ENCODE measurements around the gene PGM2L1. TPM values are rescaled to one million over a fixed set of nuclear protein-coding genes. Genes with fewer than 3 reads are reported as not detected.

PGM2L1 gene
- total and polyA plus RNA-seq, 4 donors = 0.33 to 8.2 (median 1.2) TPM

DNA sequence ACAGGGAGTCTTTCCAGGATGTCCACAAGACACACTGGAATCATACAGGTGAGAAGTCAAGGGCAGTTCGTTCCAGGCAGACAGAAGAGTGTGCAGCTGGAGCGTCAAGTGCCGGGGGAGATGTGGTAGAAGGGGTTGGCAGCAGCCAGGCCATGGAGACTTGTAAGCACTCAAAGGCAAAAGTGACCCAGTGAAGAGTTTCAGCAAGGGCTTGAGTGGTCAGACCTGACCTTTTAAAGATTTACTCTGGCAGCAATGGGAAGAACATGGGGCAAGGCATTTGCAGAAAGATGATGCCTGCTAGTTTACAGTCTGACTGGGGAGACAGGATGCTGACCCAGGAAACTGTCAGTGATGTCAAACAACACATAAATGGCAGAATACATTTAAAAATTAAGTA is 115.8 kb downstream of the PGM2L1 start (continued):
- TF ChIP-seq JUND (IDR thresholded peaks at IDR 0.05) (no peak), GABPA (IDR thresholded peaks at IDR 0.05 in 1 of 2, conservative IDR thresholded peaks at IDR 0.05 in 1 of 2) (no peak), NR2F2 (IDR thresholded peaks at IDR 0.05) (no peak), FOXA2 (IDR thresholded peaks at IDR 0.05) (no peak), FOXA1 (IDR thresholded peaks at IDR 0.05) (no peak), TAF1 (conservative IDR thresholded peaks at IDR 0.05) (no peak), HNF4A (conservative IDR thresholded peaks at IDR 0.05) (no peak)

- TF ChIP-seq JUND (IDR thresholded peaks at IDR 0.05) (no peak), HNF4G (IDR thresholded peaks at IDR 0.05) (no peak), ZBTB33 (IDR thresholded peaks at IDR 0.05) (no peak), YY1 (IDR thresholded peaks at IDR 0.05) (no peak), GABPA (IDR thresholded peaks at IDR 0.05 in 1 of 2, conservative IDR thresholded peaks at IDR 0.05 in 1 of 2) (no peak)
- no peak overlapping the region for H3K4me3 ChIP-seq (ENCODE audit: low read depth in 1 of 3, low read length in 3 of 3)
These were observed 117.7 kb downstream of the PGM2L1 start for GRCh38 chr11:74280494-74280893.

More at GRCh38 chr11:74280494-74280893, 117.7 kb downstream of the PGM2L1 start:
- Histone ChIP-seq H3K27ac (ENCODE audit: low read depth in 1 of 2, low read length in 2 of 2) (no peak overlapping the region), H3K36me3 (ENCODE audit: control insufficient read depth in 4 of 4, insufficient read depth in 3 of 4, low read depth in 1 of 4, low read length in 3 of 4) (no peaks in the 10 kb centered on the region), H3K27me3 (ENCODE audit: control insufficient read depth in 4 of 4, insufficient read depth in 4 of 4, low read length in 3 of 4) (no peaks in the 10 kb centered on the region), H3K4me1 (ENCODE audit: control insufficient read depth in 4 of 4, insufficient read depth in 4 of 4, low read length in 3 of 4) (no peaks in the 10 kb centered on the region), H3K9me3 (ENCODE audit: control insufficient read depth in 4 of 4, low read length in 3 of 4) (no peaks in the 10 kb centered on the region), H3K9ac (ENCODE audit: low read depth in 1 of 2, low read length in 2 of 2) (no peak overlapping the region)
- DNase-seq (ENCODE audit: low spot score) = no peak

Small RNAs within 50 kb of the gene (small RNA-seq; reads per million reads assigned to genes)
- not detected for gene MIR548AL

Other genes with a start within 250 kb of the PGM2L1 start
- gene C2CD3, start 227.4 kb downstream of the PGM2L1 start, total RNA-seq = 10 to 100 TPM; 10.0 to 14.5 TPM
- 1 to 10 TPM; 3.1 to 3.4 TPM for gene C2CD3, start 227.4 kb downstream of the PGM2L1 start, polyA plus RNA-seq
- 10 to 100 TPM; 14.7 to 47.4 TPM for gene PPME1, start 227.1 kb downstream of the PGM2L1 start, total RNA-seq
- 10 to 100 TPM in 1 of 2 donors, 1 to 10 TPM in 1; 9.1 to 12.4 TPM for gene PPME1, start 227.1 kb downstream of the PGM2L1 start, polyA plus RNA-seq
- under 1 TPM; 0.23 to 0.42 TPM for gene P4HA3, start 86.8 kb downstream of the PGM2L1 start, total RNA-seq
- under 1 TPM; 0.07 to 0.59 TPM for gene P4HA3, start 86.8 kb downstream of the PGM2L1 start, polyA plus RNA-seq
- 10 to 100 TPM in 1 of 2 donors, 1 to 10 TPM in 1; 5.4 to 22.9 TPM for gene KCNE3, start 69.1 kb upstream of the PGM2L1 start, total RNA-seq
- gene KCNE3, start 69.1 kb upstream of the PGM2L1 start, polyA plus RNA-seq = 1 to 10 TPM; 1.4 to 2.2 TPM
- 1 to 10 TPM; 5.0 to 6.7 TPM for gene LIPT2, start 95.3 kb upstream of the PGM2L1 start, total RNA-seq
- 1 to 10 TPM; 2.3 to 7.9 TPM for gene LIPT2, start 95.3 kb upstream of the PGM2L1 start, polyA plus RNA-seq
- gene POLD3, start 194.1 kb upstream of the PGM2L1 start, total RNA-seq = 1 to 10 TPM; 5.7 to 8.3 TPM
- gene POLD3, start 194.1 kb upstream of the PGM2L1 start, polyA plus RNA-seq = 1 to 10 TPM; 3.0 to 4.3 TPM

Data from liver (tissue), 10 donors.